ENCODE data around the gene DEGS2.

Gene DEGS2

DNA sequence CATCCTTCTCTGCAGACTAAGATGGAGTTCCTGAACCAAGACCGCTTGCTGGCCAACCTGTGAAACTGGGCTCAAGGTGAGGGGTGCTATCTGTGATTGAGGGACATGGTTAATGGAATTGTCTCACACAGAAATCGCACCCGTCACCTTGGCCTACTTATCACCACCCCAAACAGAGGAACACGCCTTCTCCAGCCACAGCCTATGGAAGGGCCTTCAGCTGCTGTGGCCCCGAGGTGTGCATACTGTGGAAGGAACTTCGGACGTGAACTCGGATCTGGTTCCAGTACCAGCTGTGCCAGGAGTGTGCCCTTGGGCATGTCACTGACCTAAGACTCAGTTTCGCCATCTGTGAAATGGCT, 49.9 kb downstream of the DEGS2 start:
- DNase-seq: no peak

DNA sequence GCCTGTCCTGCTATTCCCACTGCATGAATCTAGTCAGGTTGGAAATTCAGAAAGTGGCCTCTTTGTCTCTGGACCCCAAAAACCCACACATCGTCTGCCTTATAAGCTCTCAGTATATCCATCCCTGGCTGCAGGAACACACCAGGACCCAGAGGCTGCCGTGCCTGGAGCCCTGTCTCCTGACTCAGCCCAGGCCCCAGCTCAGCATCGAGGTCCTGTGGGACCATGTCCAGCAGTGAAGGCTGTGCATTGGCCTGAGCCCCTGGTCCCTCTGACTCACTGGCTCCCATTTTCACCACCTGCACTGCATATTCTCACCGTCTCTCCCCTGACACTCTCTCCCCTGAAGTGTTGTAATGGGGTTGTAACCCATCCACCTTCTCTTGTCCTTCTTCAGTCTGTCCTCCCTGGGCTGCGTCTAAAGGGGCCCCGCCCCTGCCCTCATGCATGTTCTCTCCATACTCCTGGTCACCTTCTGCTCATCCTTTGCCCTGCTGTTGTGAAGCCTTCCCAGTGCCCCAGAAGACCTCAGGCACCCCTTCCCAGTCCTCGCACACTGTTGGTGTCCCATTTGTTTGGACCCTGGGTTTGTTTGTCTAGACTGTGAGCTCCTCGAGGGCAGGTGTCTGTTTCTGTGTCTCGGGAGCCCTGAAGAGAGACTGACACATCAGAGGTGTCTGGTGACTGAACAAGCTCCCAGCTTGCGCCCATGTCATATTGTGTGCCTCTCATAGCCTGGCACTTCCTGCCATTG, 50.4 kb downstream of the DEGS2 start:
- DNase-seq: no peak

DNA sequence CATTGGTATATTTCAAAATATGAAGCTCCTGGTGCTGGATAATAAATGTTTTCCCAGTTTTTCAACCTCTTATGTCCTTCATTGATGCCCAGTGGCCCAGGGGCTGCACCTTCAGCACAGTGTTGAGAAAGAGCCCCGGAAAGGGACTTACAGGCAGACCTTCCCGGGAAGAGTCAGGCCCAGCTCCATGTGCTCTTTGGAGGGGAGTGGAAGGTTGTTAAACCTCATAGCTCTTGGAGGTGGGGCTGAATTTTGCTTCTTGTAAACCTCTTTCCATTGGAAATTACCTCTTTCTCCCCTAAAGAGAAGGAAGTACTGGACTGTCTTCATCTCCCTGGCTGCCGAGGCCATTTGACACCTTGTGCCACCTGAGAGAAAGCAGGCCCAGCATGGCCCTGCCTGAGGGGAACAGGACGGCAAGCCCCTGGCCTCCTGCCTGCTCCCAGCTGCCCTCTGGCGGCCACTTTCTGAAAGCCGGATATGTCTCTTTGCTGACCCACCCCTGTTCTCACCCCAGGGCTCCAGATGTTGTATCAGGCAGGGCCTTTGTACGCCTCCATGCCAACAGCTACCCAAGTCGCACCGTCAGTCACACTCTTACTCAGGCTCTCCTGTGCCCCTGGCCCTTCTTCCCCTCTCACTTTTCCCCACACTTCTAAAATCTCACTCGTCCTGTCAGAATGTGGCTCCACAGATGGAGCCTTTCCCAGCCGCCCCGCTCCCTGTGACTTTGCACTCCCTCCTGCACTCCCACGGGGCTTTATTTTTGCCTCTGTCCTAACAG, 51.2 kb downstream of the DEGS2 start:
- DNase-seq: peak; percentile 75

- DNase-seq: peak; percentile 51
Observed at GRCh38 chr14:100107236-100107635, 52.2 kb downstream of the DEGS2 start.

- DNase-seq: peak; percentile 79
Observed at GRCh38 chr14:100106250-100107112, 53.0 kb downstream of the DEGS2 start.

GRCh38 chr14:100105357-100106169, 53.9 kb downstream of the DEGS2 start:
- DNase-seq: peak; percentile 9

DNA sequence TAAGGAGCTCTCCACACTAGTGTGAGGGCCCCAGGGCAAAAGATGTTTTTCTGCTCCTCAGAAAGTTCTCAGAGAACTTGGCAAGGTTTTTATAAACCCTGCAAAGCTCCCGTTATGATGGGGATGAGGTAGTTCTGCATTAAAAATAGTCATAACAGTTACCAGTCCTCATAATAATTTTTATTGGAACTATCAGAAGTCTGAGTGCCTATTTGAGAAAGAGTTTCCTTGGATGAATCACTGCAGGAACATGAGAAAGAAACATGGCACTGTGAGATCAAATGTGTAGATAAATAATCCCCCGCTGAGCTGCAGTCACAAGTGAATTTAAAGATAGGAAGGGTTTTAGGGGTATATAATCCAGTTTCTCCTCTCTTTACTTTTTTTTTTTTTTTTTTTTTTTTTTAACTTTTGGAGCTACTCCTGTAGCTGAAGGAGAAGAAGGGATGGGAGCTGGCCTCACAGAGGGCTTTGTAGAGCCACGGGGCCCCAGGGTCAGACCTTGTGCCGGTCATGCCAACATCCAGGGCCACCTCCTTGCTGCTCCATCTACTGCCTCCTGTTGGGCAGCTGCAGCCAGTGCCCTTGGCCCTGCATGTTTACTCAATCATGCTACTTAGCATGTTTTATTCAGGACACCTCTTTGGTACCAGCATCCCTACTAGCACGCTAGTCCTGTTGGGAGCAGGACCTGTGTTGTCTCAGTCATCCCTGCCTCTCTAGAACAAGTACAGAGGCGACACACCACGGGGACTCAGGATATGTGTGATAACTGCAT, 54.7 kb downstream of the DEGS2 start:
- no peak for DNase-seq

DNA sequence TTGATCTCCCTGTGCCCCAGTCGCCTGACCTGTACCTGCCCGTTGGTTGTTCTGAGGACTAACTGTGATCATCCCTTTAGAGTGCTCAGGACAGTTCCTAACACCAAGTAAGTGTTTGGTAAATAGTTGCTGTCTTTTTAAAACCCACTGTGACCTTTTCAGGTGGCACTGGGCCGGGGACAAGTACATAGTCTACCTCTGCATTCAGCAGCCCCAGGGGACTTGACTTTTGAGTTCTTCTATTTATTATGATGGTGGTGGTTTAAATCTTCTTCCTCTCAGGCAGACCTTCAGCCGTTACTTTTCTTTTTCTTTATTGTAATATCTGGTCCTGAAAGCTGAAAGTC, 55.5 kb downstream of the DEGS2 start:
- DNase-seq: no peak

DNA sequence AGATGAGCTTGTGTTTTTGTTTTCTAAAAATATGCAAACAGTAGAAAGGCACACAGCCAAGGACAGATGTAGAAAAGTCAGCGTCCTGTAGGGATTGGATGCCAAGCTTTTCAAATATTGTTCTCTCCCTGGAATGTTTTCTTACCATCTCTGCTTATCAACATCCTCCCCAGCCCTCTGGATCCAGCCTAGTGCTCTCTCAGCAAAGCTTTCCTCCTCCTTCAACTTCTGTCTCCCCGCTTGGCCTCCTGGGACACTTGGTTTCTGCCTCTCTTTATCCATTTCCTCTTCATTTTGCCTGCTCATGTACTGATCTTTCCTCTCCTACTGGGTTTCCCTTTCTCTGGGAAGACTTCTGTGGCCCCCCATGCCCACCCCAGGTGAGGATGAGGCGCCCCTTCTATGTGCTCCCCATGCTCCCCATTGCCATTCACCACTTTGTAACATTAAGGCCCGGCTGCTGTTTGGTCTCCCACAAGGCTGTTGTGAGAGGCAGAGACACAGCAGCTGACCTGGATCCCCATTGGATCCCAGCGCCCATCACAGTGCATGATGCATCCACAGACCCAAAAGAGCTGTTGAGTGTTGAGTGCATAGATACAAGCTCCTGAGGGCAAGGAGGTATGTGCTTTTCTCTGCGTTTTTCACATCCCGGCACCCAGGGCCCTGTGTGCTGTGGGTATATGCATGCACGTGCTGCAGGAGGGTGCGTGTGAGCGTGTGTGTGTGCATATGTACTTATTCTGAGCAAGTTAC, 56.0 kb downstream of the DEGS2 start:
- DNase-seq: no peak

- no peak for DNase-seq
Observed at GRCh38 chr14:100102156-100102785, 57.2 kb downstream of the DEGS2 start.

DNA sequence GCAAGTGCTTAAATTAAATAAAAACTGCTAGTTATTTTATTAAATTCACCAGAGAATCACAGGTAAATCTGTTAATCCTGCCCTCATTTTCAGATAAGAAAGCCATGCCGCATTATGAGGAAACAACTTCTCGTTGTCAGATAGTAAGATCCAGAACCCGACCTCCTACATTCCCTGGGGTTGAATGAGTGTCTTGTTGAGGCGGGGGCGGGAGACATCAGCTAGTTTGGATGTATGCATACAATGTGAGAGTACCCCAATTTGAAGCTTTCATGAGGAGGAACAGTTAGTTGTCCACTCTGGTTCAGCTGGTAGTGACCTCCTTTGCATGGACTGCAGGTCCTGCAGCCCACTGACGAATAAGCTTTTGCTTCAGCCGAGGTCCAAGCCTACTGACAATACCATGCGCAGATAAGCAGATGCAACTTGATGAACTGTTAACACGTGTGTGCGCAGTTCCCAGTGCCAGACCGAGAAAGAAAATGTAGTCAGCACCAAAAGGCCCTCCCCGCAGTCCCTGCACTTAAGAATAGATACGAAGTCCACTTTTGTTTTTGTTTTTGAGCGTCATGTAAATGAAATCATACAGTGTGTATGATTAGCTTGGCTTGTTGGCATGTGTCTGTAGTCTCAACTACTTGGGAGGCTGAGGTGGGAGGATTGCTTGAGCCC, 59.3 kb downstream of the DEGS2 start:
- no peak for DNase-seq

- no peak for DNase-seq
Observed at GRCh38 chr14:100098171-100098570, 61.3 kb downstream of the DEGS2 start.

- DNase-seq: no peak
Observed at GRCh38 chr14:100096656-100097055, 62.8 kb downstream of the DEGS2 start.

Measured in suppressor macrophage treated with lipopolysaccharide for 4 hours (primary cell).